Neural progenitor cell (in vitro differentiated cells): Measurements from ENCODE around the gene ADGRA1. TPM values are rescaled to one million over a fixed set of nuclear protein-coding genes. Genes with fewer than 3 reads are reported as not detected.
A peak's percentile ranks its signal among the peaks of the same experiment; 100 is the strongest.
"Not testable (repeated sequence)": the region's sequence is repeated elsewhere in the genome, so short reads cannot be mapped to it uniquely, and the experiment has no call there.

Experiments used
- DNase-seq: peaks from one replicate; pipeline ENCODE4 v3.0.0-alpha.2; 2016; ENCODE audit warnings: low spot score
- H2AFZ ChIP-seq: fragments of 200-600 bp; sonication (generic); replicated peaks from 2 replicates; pipeline ENCODE4 v1.6.1; 2016; ENCODE audit warnings: antibody characterized with exemption
- H3F3A ChIP-seq: fragments of 200-600 bp; sonication (generic); 2 replicates; pipeline ENCODE4 v1.6.1; 2016; ENCODE audit warnings: antibody characterized with exemption, low read depth
- H3K27ac ChIP-seq: fragments of 200-600 bp; sonication (generic); 2 replicates; pipeline ENCODE4 v1.5.1; 2016; ENCODE audit warnings: mild to moderate bottlenecking
- H3K27me3 ChIP-seq: fragments of 200-600 bp; sonication (generic); 2 replicates; pipeline ENCODE4 v1.6.1; 2016; ENCODE audit warnings: mild to moderate bottlenecking, moderate library complexity
- H3K36me3 ChIP-seq: fragments of 200-600 bp; sonication (generic); 2 replicates; pipeline ENCODE4 v1.5.1; 2016
- H3K4me1 ChIP-seq: fragments of 200-600 bp; sonication (generic); 2 replicates; pipeline ENCODE4 v1.6.1; 2016; ENCODE audit warnings: mixed run types
- H3K4me2 ChIP-seq: fragments of 200-600 bp; sonication (generic); 2 replicates; pipeline ENCODE4 v1.6.1; 2016
- H3K4me3 ChIP-seq: fragments of 200-600 bp; sonication (generic); 2 replicates; pipeline ENCODE4 v1.5.1; 2016
- H3K79me2 ChIP-seq: fragments of 200-600 bp; sonication (generic); 2 replicates; pipeline ENCODE4 v1.6.1; 2016; ENCODE audit warnings: low read depth
- H3K9ac ChIP-seq: fragments of 200-600 bp; sonication (generic); 2 replicates; pipeline ENCODE4 v1.6.1; 2016
- H3K9me3 ChIP-seq: fragments of 200-600 bp; sonication (generic); 2 replicates; pipeline ENCODE4 v1.5.1; 2016; ENCODE audit warnings: low read depth
- H4K20me1 ChIP-seq: fragments of 200-600 bp; sonication (generic); 2 replicates; pipeline ENCODE4 v1.6.1; 2016; ENCODE audit warnings: low read depth
- H3K27ac Mint-ChIP-seq: 3 replicates; pipeline ENCODE4 v1.8.0; 2021; ENCODE audit warnings: mixed read lengths
- H3K27me3 Mint-ChIP-seq: 2 replicates; pipeline ENCODE4 v1.8.0; 2022; ENCODE audit warnings: low read depth, mild to moderate bottlenecking, inconsistent platforms, moderate library complexity, mixed read lengths; ENCODE audit not compliant: insufficient read depth
- H3K36me3 Mint-ChIP-seq: 3 replicates; pipeline ENCODE4 v1.8.0; 2021; ENCODE audit warnings: mixed read lengths
- H3K4me1 Mint-ChIP-seq: 3 replicates; pipeline ENCODE4 v1.8.0; 2021; ENCODE audit warnings: mixed read lengths
- H3K4me3 Mint-ChIP-seq: 3 replicates; pipeline ENCODE4 v1.8.0; 2021; ENCODE audit warnings: mild to moderate bottlenecking, moderate library complexity, mixed read lengths
- H3K9me3 Mint-ChIP-seq: 3 replicates; pipeline ENCODE4 v1.8.0; 2020; ENCODE audit warnings: mixed read lengths
- EZH2 ChIP-seq: fragments of 200-600 bp; sonication (generic); IDR thresholded peaks from 2 replicates; pipeline ENCODE4 v1.6.1; 2017; ENCODE audit warnings: antibody characterized with exemption, mild to moderate bottlenecking, moderate library complexity
- EZH2phosphoT487 ChIP-seq: fragments of 200-600 bp; sonication (generic); IDR thresholded peaks from 2 replicates; pipeline ENCODE4 v1.6.1; 2017; ENCODE audit warnings: antibody characterized with exemption
- total RNA-seq: library from RNA; depleted of rRNA; stranded (reverse); fragments of >200 nt; gene quantifications from 2 replicates; pipeline ENCODE4 v1.2.3, GENCODE V29; 2015; ENCODE audit warnings: low replicate concordance
- TF ChIP-seq, protein P1 (sequence below): fragments of 200-600 bp; sonication (generic); IDR thresholded peaks from 2 replicates; pipeline ENCODE4 v1.5.1; 2017; ENCODE audit warnings: antibody characterized with exemption, mild to moderate bottlenecking

Gene ADGRA1
- total RNA-seq, 1 donor from 2014 or later: not detected

DNA sequence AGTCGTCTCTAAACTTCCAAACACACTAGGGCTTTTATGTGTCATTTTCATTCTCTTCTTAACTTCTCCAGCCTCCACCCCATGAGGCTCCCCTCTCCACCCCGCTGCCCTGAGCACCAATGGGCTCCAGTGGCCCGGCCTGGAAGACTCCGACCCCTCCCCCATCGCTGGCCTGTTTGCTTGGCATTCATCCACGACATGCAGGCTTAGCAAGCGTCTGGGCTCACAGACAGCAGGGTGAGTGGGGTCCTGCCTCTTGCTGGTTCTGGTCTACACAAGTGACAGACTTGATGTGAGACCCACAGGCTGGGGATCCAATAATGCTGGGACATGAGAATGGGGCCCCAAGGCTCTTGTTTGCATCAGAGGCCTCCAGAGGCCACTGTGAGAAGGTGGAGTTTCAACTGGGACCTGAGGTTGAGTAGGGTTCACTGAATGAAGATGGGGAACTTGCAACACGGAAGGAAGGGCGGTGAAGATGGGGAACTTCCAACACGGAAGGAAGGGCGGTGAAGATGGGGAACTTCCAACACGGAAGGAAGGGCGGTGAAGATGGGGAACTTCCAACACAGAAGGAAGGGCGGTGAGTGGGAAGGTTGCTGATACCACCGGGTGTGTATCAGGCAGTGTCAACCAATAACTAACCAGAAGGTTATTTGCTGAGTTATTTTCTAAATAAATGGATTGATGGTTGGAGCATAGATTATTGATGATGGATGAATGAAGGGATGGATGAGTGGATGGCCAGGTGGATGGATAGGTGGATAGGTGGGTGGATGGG is 86.3 kb downstream of the ADGRA1 start:
- peak overlapping the region; percentile 26 for H3K4me3 Mint-ChIP-seq
- Histone ChIP-seq H3K27me3 (no peaks in the 10 kb centered on the region), H2AFZ (no peak overlapping the region), H4K20me1 (no peaks in the 10 kb centered on the region), H3F3A (peaks cover 17% of the 10 kb centered on the region), H3K4me3 (no peak overlapping the region), H3K79me2 (no peaks in the 10 kb centered on the region), H3K27ac (no peak overlapping the region), H3K4me1 (no peaks in the 10 kb centered on the region), H3K4me2 (no peak overlapping the region), H3K9me3 (no peaks in the 10 kb centered on the region), H3K9ac (no peak overlapping the region), H3K36me3 (no peaks in the 10 kb centered on the region)
- H3K9me3 Mint-ChIP-seq: peaks cover 13% of the 10 kb centered on the region
- peaks cover 6% of the 10 kb centered on the region for H3K27me3 Mint-ChIP-seq
- no peaks in the 10 kb centered on the region for H3K4me1 Mint-ChIP-seq
- H3K27ac Mint-ChIP-seq: no peak overlapping the region
- no peak for DNase-seq
- peaks cover 10% of the 10 kb centered on the region for H3K36me3 Mint-ChIP-seq
- TF ChIP-seq EZH2 (no peak), EZH2phosphoT487 (no peak)
- TF ChIP-seq, protein P1, sequence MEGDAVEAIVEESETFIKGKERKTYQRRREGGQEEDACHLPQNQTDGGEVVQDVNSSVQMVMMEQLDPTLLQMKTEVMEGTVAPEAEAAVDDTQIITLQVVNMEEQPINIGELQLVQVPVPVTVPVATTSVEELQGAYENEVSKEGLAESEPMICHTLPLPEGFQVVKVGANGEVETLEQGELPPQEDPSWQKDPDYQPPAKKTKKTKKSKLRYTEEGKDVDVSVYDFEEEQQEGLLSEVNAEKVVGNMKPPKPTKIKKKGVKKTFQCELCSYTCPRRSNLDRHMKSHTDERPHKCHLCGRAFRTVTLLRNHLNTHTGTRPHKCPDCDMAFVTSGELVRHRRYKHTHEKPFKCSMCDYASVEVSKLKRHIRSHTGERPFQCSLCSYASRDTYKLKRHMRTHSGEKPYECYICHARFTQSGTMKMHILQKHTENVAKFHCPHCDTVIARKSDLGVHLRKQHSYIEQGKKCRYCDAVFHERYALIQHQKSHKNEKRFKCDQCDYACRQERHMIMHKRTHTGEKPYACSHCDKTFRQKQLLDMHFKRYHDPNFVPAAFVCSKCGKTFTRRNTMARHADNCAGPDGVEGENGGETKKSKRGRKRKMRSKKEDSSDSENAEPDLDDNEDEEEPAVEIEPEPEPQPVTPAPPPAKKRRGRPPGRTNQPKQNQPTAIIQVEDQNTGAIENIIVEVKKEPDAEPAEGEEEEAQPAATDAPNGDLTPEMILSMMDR: no peak

- Histone ChIP-seq H3K36me3 (no peaks in the 10 kb centered on the region), H3K4me3 (no peak overlapping the region), H3K9ac (no peak overlapping the region), H3K4me2 (no peak overlapping the region), H3K9me3 (no peaks in the 10 kb centered on the region), H2AFZ (no peak overlapping the region), H3K79me2 (no peaks in the 10 kb centered on the region), H3F3A (peaks cover 17% of the 10 kb centered on the region), H4K20me1 (no peaks in the 10 kb centered on the region), H3K27me3 (no peaks in the 10 kb centered on the region), H3K27ac (no peak overlapping the region), H3K4me1 (no peaks in the 10 kb centered on the region)
- TF ChIP-seq EZH2phosphoT487 (no peak), EZH2 (no peak)
- TF ChIP-seq, protein P1: no peak
- Mint-ChIP-seq H3K9me3 (peaks cover 13% of the 10 kb centered on the region), H3K36me3 (peaks cover 10% of the 10 kb centered on the region), H3K27ac (no peak overlapping the region), H3K4me3 (no peak overlapping the region), H3K27me3 (peaks cover 6% of the 10 kb centered on the region), H3K4me1 (no peaks in the 10 kb centered on the region)
- no peak for DNase-seq
Observed at GRCh38 chr10:133174689-133175263, 87.1 kb downstream of the ADGRA1 start.

GRCh38 chr10:133175624-133176023 is 87.9 kb downstream of the ADGRA1 start:
- not testable (repeated sequence) for DNase-seq, H3K9ac ChIP-seq, H3K27ac Mint-ChIP-seq, H3K4me2 ChIP-seq, H3K9me3 ChIP-seq, H3K79me2 ChIP-seq, H3K27me3 Mint-ChIP-seq, H3K4me1 ChIP-seq, H3K36me3 ChIP-seq, H3K4me1 Mint-ChIP-seq, H3K27ac ChIP-seq, H4K20me1 ChIP-seq, H2AFZ ChIP-seq, H3K4me3 Mint-ChIP-seq, H3K36me3 Mint-ChIP-seq, H3K27me3 ChIP-seq, H3K4me3 ChIP-seq
- peaks cover 13% of the 10 kb centered on the region for H3K9me3 Mint-ChIP-seq
- H3F3A ChIP-seq: peaks cover 17% of the 10 kb centered on the region

- Mint-ChIP-seq H3K4me1 (no peaks in the 10 kb centered on the region), H3K27ac (no peak overlapping the region), H3K4me3 (no peak overlapping the region), H3K36me3 (peaks cover 8% of the 10 kb centered on the region), H3K9me3 (peaks cover 13% of the 10 kb centered on the region), H3K27me3 (peaks cover 9% of the 10 kb centered on the region)
- Histone ChIP-seq H3K36me3 (no peaks in the 10 kb centered on the region), H3K27me3 (no peaks in the 10 kb centered on the region), H3K4me2 (no peak overlapping the region), H2AFZ (no peak overlapping the region), H3F3A (peaks cover 17% of the 10 kb centered on the region), H3K79me2 (no peaks in the 10 kb centered on the region), H3K27ac (no peak overlapping the region), H3K4me3 (no peak overlapping the region), H4K20me1 (no peaks in the 10 kb centered on the region), H3K9ac (no peak overlapping the region), H3K9me3 (no peaks in the 10 kb centered on the region), H3K4me1 (no peaks in the 10 kb centered on the region)
- no peak for DNase-seq
- TF ChIP-seq EZH2phosphoT487 (no peak), EZH2 (no peak)
- TF ChIP-seq, protein P1: no peak
Observed at GRCh38 chr10:133176546-133176945, 88.8 kb downstream of the ADGRA1 start.
